Activated CD4-positive, alpha-beta T cell treated with anti-CD3 and anti-CD28 coated beads, Interleukin-2, amount 10 ng/mL, durations not matched to agents 24 days and 14 days (primary cell): ENCODE results near the gene DMRTC2. TPM values are rescaled to one million over a fixed set of nuclear protein-coding genes. Genes with fewer than 3 reads are reported as not detected.
A peak's percentile ranks its signal among the peaks of the same experiment; 100 is the strongest.

Experiments used
- DNase-seq: peaks from one replicate; pipeline ENCODE4 v3.0.0; 2022
- H3K27ac Mint-ChIP-seq: one replicate; pipeline ENCODE4 v1.8.0; 2022; ENCODE audit warnings: mild to moderate bottlenecking, mixed read lengths
- H3K27me3 Mint-ChIP-seq: one replicate; pipeline ENCODE4 v1.8.0; 2022; ENCODE audit warnings: mixed read lengths
- H3K36me3 Mint-ChIP-seq: one replicate; pipeline ENCODE4 v1.8.0; 2022; ENCODE audit warnings: low read depth, mild to moderate bottlenecking, mixed read lengths
- H3K4me1 Mint-ChIP-seq: one replicate; pipeline ENCODE4 v1.8.0; 2021; ENCODE audit warnings: mixed read lengths
- H3K4me3 Mint-ChIP-seq: one replicate; pipeline ENCODE4 v1.8.0; 2022; ENCODE audit warnings: mild to moderate bottlenecking, moderate library complexity, mixed read lengths
- H3K9me3 Mint-ChIP-seq: one replicate; pipeline ENCODE4 v1.8.0; 2021; ENCODE audit warnings: mixed read lengths
- intact Hi-C: fragments of 100-400 bp; cut with micrococcal nuclease; formaldehyde crosslinking; loops from one replicate; pipeline ENCODE4 v1.15.1; 2023
- total RNA-seq: library from RNA; stranded (reverse); gene quantifications from 2 replicates; pipeline ENCODE4 v1.2.3, GENCODE V29; 2022

Gene DMRTC2
- total RNA-seq, 1 donor from 2014 or later, result not detected

DNA sequence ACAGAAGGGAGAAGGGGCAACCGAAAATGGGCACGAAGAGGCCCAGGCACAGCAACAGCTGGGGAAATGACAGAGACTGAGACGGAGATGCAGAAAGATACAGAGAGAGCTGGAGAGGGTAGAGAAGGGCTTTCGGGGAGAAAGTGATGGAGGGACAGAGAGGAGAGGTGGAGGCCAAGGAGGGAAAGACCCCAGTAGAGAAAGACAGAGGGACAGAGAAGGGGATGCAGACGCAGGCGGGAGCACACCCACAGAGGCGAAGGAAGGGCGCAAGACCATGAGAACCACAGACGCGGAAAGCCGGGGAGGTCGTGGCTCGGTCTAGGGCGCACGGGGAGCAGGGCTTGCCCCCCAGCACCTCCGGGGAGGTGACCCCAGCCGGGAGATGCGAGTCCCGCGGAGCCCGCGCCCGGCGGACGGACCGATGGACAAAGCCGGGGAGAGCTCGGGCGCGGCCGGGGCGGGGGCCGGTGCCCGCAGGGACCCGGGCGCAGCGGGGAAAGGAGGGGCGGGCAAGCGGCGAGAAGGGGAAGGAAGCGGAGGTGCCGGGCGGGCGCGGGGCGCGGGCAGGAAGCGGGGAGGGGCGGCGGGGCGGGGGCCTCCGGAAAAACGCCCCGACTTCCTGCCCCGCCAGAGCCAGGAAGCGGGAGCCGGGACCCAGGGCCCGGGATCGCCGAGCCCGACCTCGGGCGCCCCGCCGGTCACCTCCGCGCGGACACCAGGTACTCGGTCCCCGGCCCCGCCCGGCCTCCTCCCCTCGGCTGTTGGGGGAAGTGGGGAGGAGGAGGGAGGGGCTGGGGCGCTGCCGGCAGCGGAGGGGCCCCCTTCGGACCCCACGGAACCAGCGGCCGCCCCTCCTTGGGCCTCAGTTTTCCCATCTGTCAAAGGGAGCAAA lies 38.0 kb downstream of the DMRTC2 start, which contains the start of gene ARHGEF1:
Gene ARHGEF1, plus strand, starts transcription at position 617 of the 895 bp plus-strand sequence. CDS start 4,899 bp downstream, outside the sequence.
- intact Hi-C loops, result loop anchor here (10.0 kb wide), 2 partner anchors 528 to 1278 kb away; partner anchors contain the start of genes LTBP4 and TGFB1
- no peaks in the 10 kb centered on the region for H3K27me3 Mint-ChIP-seq
- peak within 1 kb of the TSS; percentile 92 for H3K4me3 Mint-ChIP-seq
- peaks cover 30% of the 10 kb centered on the region for H3K36me3 Mint-ChIP-seq
- H3K4me1 Mint-ChIP-seq, result peaks cover 41% of the 10 kb centered on the region
- H3K9me3 Mint-ChIP-seq, result no peaks in the 10 kb centered on the region
- DNase-seq, result peak; percentile 91
- peak within 1 kb of the TSS; percentile 94 for H3K27ac Mint-ChIP-seq

DNA sequence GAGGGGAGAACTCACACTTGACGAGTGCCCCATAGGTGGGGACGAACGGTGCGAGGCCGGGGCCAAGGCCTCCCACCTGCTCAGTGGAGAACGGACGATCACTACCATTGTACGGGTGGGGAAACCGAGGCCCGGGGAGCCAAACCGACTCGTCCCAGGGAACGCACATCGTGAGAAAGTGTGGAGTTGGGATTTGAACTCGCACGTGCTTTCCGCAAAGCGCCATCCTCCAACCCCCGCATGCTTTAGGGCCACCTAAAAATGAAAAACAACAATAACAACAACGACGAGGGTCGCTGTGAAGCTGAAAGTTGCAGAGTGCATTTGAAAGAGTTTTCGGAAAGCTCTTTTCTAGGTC lies 38.6 kb downstream of the DMRTC2 start:
- DNase-seq, result no peak
- intact Hi-C loops, result loop anchor here (10.0 kb wide), 2 partner anchors 529 to 1279 kb away; partner anchors contain the start of genes LTBP4 and TGFB1

DNA sequence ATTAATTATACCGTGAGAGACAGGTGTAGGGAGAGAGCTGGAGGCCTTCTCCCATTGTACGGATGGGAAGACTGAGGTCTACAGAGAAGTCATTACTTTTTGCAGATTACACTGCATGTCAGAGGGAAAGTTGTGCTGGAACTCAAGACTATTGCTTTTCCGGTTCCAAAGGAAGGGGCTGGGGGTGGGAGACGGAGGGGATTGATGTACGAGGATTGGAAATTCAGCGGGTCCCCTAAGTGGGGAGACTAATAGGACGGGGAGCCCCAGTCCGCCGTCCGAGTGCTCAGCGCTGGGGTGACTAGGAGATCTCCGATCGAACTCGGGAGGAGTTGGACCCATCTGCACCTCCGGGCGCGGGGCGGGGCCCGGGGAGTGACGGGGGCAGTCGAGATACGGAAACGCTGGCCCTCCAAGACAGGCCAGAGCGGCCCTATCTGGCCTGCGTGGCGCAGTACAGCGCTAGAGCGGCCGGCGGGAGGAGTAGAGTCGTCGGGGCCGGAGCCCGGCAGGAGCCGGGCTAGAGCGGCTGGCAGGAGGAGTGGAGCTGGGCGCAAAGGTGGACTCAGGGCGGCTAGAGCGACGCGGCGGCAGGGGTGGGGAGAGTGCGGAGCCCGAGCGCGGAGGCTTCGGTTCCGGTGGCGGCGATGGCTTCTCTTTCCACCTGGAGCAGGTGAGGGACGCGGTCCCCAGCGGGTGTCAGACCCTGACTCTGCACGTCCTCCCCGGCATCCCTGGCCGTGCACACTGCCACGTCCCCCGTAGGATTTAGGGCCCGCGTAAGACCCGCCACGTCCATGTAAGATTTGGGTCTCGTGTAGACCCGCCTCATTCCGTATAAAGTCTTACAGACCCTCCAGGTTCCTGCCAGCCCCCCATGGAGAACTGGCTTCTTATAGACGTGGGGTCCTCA lies 39.2 kb downstream of the DMRTC2 start:
- H3K4me3 Mint-ChIP-seq, result peak overlapping the region; percentile 83
- H3K27ac Mint-ChIP-seq, result peak overlapping the region; percentile 94
- intact Hi-C loops, result loop anchor here (1.0 to 10.0 kb wide), 3 partner anchors 24 to 1279 kb away; partner anchors contain the start of genes LTBP4, RPS19 and TGFB1
- DNase-seq, result peak; percentile 97
- H3K9me3 Mint-ChIP-seq, result no peaks in the 10 kb centered on the region
- H3K36me3 Mint-ChIP-seq, result peaks cover 41% of the 10 kb centered on the region
- H3K27me3 Mint-ChIP-seq, result no peaks in the 10 kb centered on the region
- H3K4me1 Mint-ChIP-seq, result peaks cover 50% of the 10 kb centered on the region

More for the DNA sequence above, 38.6 kb downstream of the DMRTC2 start:
- Mint-ChIP-seq H3K4me3 (peak overlapping the region; percentile 83), H3K27me3 (no peaks in the 10 kb centered on the region), H3K36me3 (peaks cover 36% of the 10 kb centered on the region), H3K9me3 (no peaks in the 10 kb centered on the region), H3K27ac (peak overlapping the region; percentile 94), H3K4me1 (peaks cover 45% of the 10 kb centered on the region)

DNA sequence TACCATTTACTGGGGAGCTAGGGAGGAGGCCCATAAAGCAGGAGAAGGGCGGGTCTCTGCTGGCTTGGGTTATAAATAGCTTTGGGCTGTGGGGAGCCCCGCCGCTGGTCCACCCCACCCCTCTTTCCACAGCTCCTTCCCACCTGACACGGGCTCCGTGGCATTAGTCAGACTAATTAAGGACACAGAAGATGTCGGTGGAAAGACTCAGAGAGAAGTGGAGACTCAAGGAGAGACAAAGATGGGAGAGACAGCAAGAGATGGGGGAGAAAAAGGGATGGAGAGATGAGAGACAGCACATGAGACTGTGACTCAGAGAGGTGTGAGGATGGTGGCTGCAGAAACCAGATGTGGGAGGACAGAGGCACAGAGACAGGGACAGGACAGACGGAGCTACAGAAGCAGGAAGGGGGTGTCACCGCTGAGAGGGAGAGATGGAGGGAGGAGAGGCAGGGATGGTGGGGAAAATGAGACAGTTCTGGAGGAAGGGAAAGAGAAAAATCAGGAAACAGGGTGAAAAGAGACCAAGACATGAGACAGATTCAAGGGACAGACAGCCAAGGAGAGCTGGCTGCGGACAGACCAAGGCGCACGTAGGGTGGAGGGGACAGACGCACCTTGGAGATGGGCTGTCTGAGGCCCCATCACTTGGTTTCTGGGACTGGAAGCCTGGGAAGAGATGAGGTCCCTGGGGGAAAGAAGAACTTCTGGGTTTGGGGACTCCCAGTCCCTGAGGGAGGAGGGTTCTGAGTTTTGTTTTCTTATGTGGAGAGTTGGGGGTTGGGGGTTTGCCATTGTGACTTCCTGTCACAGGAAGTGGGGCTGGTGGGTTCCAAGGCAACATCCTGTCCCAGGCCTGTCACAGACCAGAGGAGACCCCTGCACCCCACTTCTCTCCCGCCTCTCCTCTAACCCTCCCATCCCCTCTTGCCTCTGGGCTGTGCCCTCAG lies 42.2 kb downstream of the DMRTC2 start:
- H3K4me3 Mint-ChIP-seq, result peak overlapping the region; percentile 83
- DNase-seq, result peak; percentile 91
- H3K27ac Mint-ChIP-seq, result peak overlapping the region; percentile 90
- intact Hi-C loops, result loop anchor here (1.0 to 10.0 kb wide), 8 partner anchors 16 to 1282 kb away; partner anchors contain the start of genes ERFL, LTBP4, RABAC1 and TGFB1
- H3K9me3 Mint-ChIP-seq, result no peaks in the 10 kb centered on the region
- H3K27me3 Mint-ChIP-seq, result no peaks in the 10 kb centered on the region
- peaks cover 53% of the 10 kb centered on the region for H3K4me1 Mint-ChIP-seq
- H3K36me3 Mint-ChIP-seq, result peaks cover 58% of the 10 kb centered on the region

DNA sequence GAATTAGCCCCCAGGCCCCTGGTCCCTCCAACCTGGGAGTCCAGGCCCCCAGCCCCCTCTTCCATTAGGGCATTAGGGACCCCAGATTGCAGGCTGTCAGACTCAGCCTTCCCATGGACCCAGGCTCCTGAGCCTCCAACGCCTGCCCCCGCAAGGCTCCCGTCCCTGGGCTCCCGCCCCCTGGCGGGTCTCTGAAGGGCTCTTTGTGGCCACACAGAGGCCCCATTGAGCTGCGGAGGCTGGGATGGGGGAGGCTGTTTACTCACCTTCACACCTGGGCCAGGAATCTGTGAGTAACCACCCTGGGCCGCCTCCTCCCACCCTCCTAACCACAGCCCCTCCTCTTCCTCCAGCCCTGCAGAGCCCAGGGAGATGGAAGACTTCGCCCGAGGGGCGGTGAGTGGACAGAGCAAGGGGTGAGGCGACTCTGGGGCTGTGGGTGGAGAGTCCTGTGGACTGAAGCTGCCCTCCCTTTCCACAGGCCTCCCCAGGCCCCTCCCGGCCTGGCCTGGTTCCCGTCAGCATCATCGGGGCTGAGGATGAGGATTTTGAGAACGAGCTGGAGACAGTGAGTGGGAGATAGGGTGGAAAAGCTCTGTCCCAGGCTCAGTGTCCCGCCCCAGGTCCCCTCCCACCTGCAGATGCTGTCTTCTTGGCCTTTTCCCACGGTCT lies 43.0 kb downstream of the DMRTC2 start:
- no peaks in the 10 kb centered on the region for H3K9me3 Mint-ChIP-seq
- DNase-seq, result peak; percentile 92
- H3K27me3 Mint-ChIP-seq, result no peaks in the 10 kb centered on the region
- intact Hi-C loops, result loop anchor here (1.0 to 10.0 kb wide), 8 partner anchors 17 to 1283 kb away; partner anchors contain the start of genes ERFL, LTBP4, RABAC1 and TGFB1
- H3K4me1 Mint-ChIP-seq, result peaks cover 48% of the 10 kb centered on the region
- H3K36me3 Mint-ChIP-seq, result peaks cover 60% of the 10 kb centered on the region
- H3K27ac Mint-ChIP-seq, result peak overlapping the region; percentile 90
- H3K4me3 Mint-ChIP-seq, result peak overlapping the region; percentile 83

DNA sequence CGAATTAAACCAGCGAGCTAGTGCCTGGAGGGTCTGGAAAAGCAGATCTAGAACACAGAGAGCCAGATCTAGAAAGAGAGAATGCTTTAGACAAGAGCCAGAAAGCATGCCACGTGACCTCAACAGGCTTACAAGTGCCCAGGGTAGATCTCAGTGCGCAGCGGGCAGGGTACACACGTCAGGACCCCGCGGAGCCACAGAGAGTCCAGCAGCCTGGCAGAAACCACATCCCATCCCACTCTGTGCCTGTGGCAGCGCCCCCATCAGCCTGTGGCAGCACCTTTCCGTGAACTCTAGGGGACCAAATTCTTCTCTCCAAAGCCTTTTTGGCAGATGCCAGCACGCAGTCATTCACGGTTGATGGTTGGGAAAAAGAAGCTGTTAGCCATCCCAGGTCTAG lies 44.1 kb downstream of the DMRTC2 start:
- H3K4me1 Mint-ChIP-seq, result peaks cover 49% of the 10 kb centered on the region
- intact Hi-C loops, result loop anchor here (5.0 to 10.0 kb wide), 3 partner anchors 393 to 1284 kb away; partner anchors contain the start of genes LTBP4 and TGFB1
- peak overlapping the region; percentile 67 for H3K27ac Mint-ChIP-seq
- no peak for DNase-seq
- H3K27me3 Mint-ChIP-seq, result no peaks in the 10 kb centered on the region
- peak overlapping the region; percentile 83 for H3K4me3 Mint-ChIP-seq
- H3K36me3 Mint-ChIP-seq, result peaks cover 59% of the 10 kb centered on the region
- H3K9me3 Mint-ChIP-seq, result no peaks in the 10 kb centered on the region

DNA sequence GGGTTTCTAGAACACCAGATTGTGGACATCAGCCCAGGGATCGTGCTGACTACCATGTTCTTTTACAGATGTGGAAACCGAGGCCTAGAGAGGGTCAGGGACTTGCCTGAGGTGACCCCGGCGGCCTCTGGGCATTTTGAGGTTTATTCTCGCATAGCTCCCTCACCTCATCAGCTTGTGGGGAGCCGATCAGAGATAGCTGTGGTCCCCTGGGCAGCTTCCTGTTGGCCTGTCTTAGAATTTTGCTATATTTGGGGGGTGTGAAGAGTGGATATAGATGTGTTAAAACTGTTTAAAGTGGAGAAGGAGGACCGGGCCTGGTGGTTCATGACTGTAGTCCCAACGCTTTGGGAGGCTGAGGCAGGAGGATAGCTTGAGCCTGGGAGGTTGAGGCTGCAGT lies 45.1 kb downstream of the DMRTC2 start:
- intact Hi-C loops, result loop anchor here (5.0 to 10.0 kb wide), 3 partner anchors 392 to 1285 kb away; partner anchors contain the start of genes LTBP4 and TGFB1
- no peak for DNase-seq
- H3K4me3 Mint-ChIP-seq, result peak overlapping the region; percentile 38
- H3K27ac Mint-ChIP-seq, result peak overlapping the region; percentile 81
- no peaks in the 10 kb centered on the region for H3K9me3 Mint-ChIP-seq
- peaks cover 47% of the 10 kb centered on the region for H3K4me1 Mint-ChIP-seq
- peaks cover 61% of the 10 kb centered on the region for H3K36me3 Mint-ChIP-seq
- no peaks in the 10 kb centered on the region for H3K27me3 Mint-ChIP-seq

DNA sequence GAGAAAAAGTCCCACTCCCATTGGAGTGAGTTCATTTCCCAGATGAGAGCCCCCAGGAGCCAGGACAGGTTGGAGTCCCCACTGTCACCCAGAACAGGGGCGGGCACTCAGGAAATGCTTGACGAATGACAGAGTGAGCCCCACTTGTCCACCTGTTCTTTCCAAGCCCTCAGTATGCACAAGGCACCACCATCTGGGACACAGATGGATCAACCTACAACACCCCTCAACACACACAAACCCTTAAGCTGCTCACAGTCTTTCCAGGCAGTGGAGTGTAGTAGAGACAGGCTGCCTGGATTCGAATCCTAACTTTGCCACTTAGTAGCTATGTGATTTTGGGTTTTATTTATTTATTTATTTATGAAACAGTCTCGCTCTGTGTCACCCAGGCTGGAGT lies 46.1 kb downstream of the DMRTC2 start:
- Mint-ChIP-seq H3K27ac (no peak overlapping the region), H3K36me3 (peaks cover 65% of the 10 kb centered on the region), H3K4me3 (no peak overlapping the region), H3K4me1 (peaks cover 47% of the 10 kb centered on the region), H3K9me3 (no peaks in the 10 kb centered on the region), H3K27me3 (no peaks in the 10 kb centered on the region)
- DNase-seq, result no peak
- intact Hi-C loops, result no loop called here

DNA sequence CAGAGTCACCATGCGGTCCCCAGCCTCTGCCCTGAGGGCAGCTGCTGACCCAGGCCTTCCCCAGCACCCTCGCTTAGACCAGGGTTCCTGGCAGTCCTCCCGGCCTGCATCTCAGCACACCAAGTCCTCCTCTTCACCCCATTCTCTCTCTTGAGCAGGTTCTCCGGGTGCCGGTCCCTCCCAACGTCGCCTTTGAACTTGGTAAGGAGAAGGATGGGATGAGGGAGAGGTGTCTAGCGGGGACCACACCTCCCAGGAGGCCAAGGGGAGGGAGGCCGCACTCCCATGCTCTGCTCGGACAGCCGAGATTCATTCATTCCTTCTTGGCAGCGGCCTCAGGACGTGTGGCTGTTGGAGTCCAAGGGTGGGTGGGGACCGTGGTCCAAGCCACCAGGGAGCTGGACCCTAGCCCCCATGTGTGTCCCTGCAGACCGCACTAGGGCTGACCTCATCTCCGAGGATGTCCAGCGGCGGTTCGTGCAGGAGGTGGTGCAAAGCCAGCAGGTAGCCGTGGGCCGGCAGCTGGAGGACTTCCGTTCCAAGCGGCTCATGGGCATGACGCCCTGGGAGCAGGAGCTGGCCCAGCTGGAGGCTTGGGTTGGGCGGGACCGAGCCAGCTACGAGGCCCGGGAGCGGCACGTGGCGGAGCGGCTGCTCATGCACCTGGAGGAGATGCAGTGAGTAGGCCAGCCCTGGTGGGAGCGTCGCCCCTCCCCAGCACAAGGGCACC lies 47.5 kb downstream of the DMRTC2 start:
- no peaks in the 10 kb centered on the region for H3K9me3 Mint-ChIP-seq

DNA sequence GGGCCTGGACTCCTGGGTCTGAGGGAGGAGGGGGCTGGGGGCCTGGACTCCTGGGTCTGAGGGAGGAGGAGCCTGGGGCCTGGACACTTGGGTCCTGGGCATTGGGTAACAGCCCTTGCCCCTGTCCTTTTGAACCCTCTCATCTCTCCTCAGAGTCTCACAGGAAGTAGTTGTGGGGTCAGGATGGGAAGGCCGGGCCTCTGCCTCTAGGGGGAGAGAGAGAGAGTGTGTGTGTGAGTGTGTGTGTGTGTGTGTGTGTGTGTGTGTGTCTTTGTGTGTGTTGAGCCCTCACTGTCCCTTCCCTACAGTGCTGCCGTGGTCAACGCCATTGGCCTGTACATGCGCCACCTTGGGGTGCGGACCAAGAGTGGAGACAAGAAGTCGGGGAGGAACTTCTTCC lies 49.1 kb downstream of the DMRTC2 start:
- Mint-ChIP-seq H3K9me3 (no peaks in the 10 kb centered on the region), H3K4me1 (peaks cover 34% of the 10 kb centered on the region), H3K27ac (peak overlapping the region; percentile 49), H3K36me3 (peaks cover 63% of the 10 kb centered on the region), H3K27me3 (no peaks in the 10 kb centered on the region), H3K4me3 (no peak overlapping the region)
- DNase-seq, result peak; percentile 72
- intact Hi-C loops, result no loop called here

More for the DNA sequence above, 47.5 kb downstream of the DMRTC2 start:
- DNase-seq, result no peak
- H3K4me1 Mint-ChIP-seq, result peaks cover 37% of the 10 kb centered on the region
- intact Hi-C loops, result no loop called here
- no peaks in the 10 kb centered on the region for H3K27me3 Mint-ChIP-seq
- H3K36me3 Mint-ChIP-seq, result peaks cover 61% of the 10 kb centered on the region
- no peak overlapping the region for H3K4me3 Mint-ChIP-seq
- peak overlapping the region; percentile 37 for H3K27ac Mint-ChIP-seq

DNA sequence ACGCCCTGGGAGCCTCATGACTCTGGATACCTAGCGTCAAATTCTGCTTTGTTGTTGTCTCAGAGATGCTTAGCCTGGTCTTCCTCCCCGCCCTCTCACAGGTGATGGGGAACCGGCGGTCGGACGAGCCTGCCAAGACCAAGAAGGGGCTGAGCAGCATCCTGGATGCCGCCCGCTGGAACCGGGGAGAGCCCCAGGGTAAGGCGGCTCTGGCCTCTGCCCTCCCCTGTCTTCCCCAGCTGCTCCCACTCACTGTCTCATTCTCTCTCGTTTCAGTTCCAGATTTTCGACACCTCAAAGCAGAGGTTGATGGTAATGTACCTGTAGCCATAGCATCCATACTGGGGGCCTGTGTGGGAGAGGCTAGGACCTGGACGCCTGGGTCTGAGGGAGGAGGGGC lies 49.5 kb downstream of the DMRTC2 start:
- peak overlapping the region; percentile 41 for H3K27ac Mint-ChIP-seq
- H3K4me3 Mint-ChIP-seq, result no peak overlapping the region
- H3K27me3 Mint-ChIP-seq, result no peaks in the 10 kb centered on the region
- H3K36me3 Mint-ChIP-seq, result peaks cover 63% of the 10 kb centered on the region
- intact Hi-C loops, result no loop called here
- DNase-seq, result no peak
- no peaks in the 10 kb centered on the region for H3K9me3 Mint-ChIP-seq
- peaks cover 33% of the 10 kb centered on the region for H3K4me1 Mint-ChIP-seq
